ENCODE data around the gene VPS45. TPM values are rescaled to one million over a fixed set of nuclear protein-coding genes. Genes with fewer than 3 reads are reported as not detected.

The VPS45 gene
- total and polyA plus RNA-seq, 2 of the 13 experiments (the other 11 are each of a cell fraction or from before 2014, with no cell fraction given): 15.2 to 25.2 TPM

DNA sequence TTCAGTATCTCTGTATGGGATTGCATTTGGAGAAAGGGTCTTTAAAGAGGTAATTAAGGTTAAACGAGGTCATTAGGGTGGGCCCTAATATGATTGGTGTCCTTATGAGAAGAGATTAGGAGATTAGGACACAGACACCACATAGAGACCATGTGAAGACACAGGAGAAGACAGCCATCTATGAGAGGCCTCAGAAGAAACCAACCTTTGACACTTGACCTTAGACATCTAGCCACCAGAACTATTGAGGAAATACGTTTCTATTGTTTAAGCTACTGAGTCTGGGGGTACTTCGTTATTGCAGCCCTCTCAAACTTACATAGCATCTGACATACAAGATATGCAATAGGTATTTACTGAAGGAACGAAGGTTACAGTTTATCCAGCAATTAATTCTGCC, 7.3 kb upstream of the VPS45 start:
- ChIA-PET CTCF (ENCODE audit: low intra/inter-chr PET ratio, low total read pairs) (no interaction called here), POLR2A (no interaction called here)
- TF ChIP-seq ZSCAN22 (CRISPR knock-in tag; IDR thresholded peaks at IDR 0.05): no peak
- no peak for TF ChIP-seq ZNF484 (CRISPR knock-in tag; IDR thresholded peaks at IDR 0.05; ENCODE audit: borderline replicate concordance, low read depth)
- TF ChIP-seq, protein P1, sequence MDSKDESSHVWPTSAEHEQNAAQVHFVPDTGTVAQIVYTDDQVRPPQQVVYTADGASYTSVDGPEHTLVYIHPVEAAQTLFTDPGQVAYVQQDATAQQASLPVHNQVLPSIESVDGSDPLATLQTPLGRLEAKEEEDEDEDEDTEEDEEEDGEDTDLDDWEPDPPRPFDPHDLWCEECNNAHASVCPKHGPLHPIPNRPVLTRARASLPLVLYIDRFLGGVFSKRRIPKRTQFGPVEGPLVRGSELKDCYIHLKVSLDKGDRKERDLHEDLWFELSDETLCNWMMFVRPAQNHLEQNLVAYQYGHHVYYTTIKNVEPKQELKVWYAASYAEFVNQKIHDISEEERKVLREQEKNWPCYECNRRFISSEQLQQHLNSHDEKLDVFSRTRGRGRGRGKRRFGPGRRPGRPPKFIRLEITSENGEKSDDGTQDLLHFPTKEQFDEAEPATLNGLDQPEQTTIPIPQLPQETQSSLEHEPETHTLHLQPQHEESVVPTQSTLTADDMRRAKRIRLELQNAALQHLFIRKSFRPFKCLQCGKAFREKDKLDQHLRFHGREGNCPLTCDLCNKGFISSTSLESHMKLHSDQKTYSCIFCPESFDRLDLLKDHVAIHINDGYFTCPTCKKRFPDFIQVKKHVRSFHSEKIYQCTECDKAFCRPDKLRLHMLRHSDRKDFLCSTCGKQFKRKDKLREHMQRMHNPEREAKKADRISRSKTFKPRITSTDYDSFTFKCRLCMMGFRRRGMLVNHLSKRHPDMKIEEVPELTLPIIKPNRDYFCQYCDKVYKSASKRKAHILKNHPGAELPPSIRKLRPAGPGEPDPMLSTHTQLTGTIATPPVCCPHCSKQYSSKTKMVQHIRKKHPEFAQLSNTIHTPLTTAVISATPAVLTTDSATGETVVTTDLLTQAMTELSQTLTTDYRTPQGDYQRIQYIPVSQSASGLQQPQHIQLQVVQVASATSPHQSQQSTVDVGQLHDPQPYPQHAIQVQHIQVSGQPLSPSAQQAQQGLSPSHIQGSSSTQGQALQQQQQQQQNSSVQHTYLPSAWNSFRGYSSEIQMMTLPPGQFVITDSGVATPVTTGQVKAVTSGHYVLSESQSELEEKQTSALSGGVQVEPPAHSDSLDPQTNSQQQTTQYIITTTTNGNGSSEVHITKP (CRISPR knock-in tag; IDR thresholded peaks at IDR 0.05; ENCODE audit: low read depth): no peak
- no peak overlapping the region for H3K4me2 ChIP-seq (ENCODE audit: low read depth, low read length)
- 55% methylated on average over 4 of the region's 4 CpGs for WGBS (ENCODE audit: low lambda C conversion rate)
- H2AFZ ChIP-seq (ENCODE audit: low read length): no peak overlapping the region
- no peak overlapping the region for H3K27ac ChIP-seq (ENCODE audit: extremely low read length, insufficient read depth, low read length)
- peaks cover 5% of the 10 kb centered on the region for H3K4me1 ChIP-seq (ENCODE audit: insufficient read depth, low read length)
- ATAC-seq (no peak), DNase-seq (ENCODE audit: low spot score) (no peak), FAIRE-seq (no peak)
- intact Hi-C loops (cut with micrococcal nuclease; ENCODE audit: unreplicated experiment) (no loop called here), in situ Hi-C loops (cut with HindIII; ENCODE audit: extremely low pct_ligation_motif_present, low pct_unique_long_range_greater_than_20kb) (no loop called here)
- no peaks in the 10 kb centered on the region for H3K27me3 ChIP-seq (ENCODE audit: control insufficient read depth in 1 of 2, insufficient read depth in 2 of 2, low read length in 2 of 2)
- BruUV-seq (replicated peaks): no TSS peak
- no peaks in the 10 kb centered on the region for H3K79me2 ChIP-seq (ENCODE audit: insufficient read depth, low read length)
- no peak overlapping the region for H3K9ac ChIP-seq (ENCODE audit: insufficient read depth, low read depth, low read length)
- H3K9me3 ChIP-seq (ENCODE audit: low read length): no peaks in the 10 kb centered on the region
- H4K20me1 ChIP-seq (ENCODE audit: insufficient read depth, low read length): no peaks in the 10 kb centered on the region
- no peak overlapping the region for H3K4me3 ChIP-seq (replicated peaks in 1 of 3; ENCODE audit: insufficient read depth in 1 of 3, low read depth in 2 of 3, low read length in 3 of 3)
- no peaks in the 10 kb centered on the region for H3K36me3 ChIP-seq (replicated peaks in 1 of 2; ENCODE audit: control insufficient read depth in 1 of 2, insufficient read depth in 2 of 2, low read length in 2 of 2)

DNA sequence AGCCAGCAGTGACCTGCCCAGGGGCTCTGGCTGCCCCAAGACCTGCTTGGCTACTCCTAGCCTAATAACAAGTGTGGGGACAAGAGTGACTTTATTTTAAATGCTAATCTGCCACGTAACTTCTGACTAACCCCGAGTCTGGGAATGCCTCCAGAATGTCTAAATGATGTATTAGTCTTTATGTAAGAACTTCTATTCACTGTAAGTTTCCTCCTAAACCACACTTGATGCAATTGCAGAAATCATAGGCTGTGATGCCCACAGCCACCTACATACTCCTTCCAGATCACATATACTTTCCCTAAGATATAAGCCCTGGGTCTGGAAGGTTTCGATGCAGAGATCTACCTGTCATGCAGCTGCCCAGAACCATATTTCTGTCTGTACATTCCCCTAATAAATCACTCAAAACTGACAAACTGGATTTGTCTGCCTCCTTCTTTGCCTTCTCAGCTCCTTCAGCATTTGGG, 5.9 kb upstream of the VPS45 start:
- no peak for ATAC-seq
- H3K79me2 ChIP-seq (ENCODE audit: insufficient read depth, low read length): peaks cover 5% of the 10 kb centered on the region
- H3K9me3 ChIP-seq (ENCODE audit: low read length): no peaks in the 10 kb centered on the region
- no peak overlapping the region for H3K27ac ChIP-seq (ENCODE audit: extremely low read length, insufficient read depth, low read length)
- WGBS (ENCODE audit: low lambda C conversion rate): 71% methylated on average over 3 of the region's 3 CpGs
- no peaks in the 10 kb centered on the region; a peak in 1 of 5 replicates for H3K27me3 ChIP-seq (ENCODE audit: control insufficient read depth in 1 of 2, insufficient read depth in 2 of 2, low read length in 2 of 2)
- H3K36me3 ChIP-seq (replicated peaks in 1 of 2; ENCODE audit: control insufficient read depth in 1 of 2, insufficient read depth in 2 of 2, low read length in 2 of 2): no peaks in the 10 kb centered on the region
- no peak overlapping the region for H3K4me3 ChIP-seq (replicated peaks in 1 of 3; ENCODE audit: insufficient read depth in 1 of 3, low read depth in 2 of 3, low read length in 3 of 3)
- no peak overlapping the region for H2AFZ ChIP-seq (ENCODE audit: low read length)
- ChIA-PET POLR2A (no interaction called here), CTCF (ENCODE audit: low intra/inter-chr PET ratio, low total read pairs) (no interaction called here)
- no TSS peak for BruUV-seq (replicated peaks)
- H4K20me1 ChIP-seq (ENCODE audit: insufficient read depth, low read length): no peaks in the 10 kb centered on the region
- DNase-seq (ENCODE audit: low spot score): no peak
- no peak overlapping the region for H3K9ac ChIP-seq (ENCODE audit: insufficient read depth, low read depth, low read length)
- no peak for FAIRE-seq
- H3K4me2 ChIP-seq (ENCODE audit: low read depth, low read length): no peak overlapping the region
- in situ Hi-C loops (cut with HindIII; ENCODE audit: extremely low pct_ligation_motif_present, low pct_unique_long_range_greater_than_20kb) (no loop called here), intact Hi-C loops (cut with micrococcal nuclease; ENCODE audit: unreplicated experiment) (no loop called here)
- peaks cover 13% of the 10 kb centered on the region for H3K4me1 ChIP-seq (ENCODE audit: insufficient read depth, low read length)
- TF ChIP-seq NR2F6 (IDR thresholded peaks at IDR 0.05): no peak
- no peak for TF ChIP-seq NR2F6 (CRISPR knock-in tag; IDR thresholded peaks at IDR 0.05)
- TF ChIP-seq, protein P2, sequence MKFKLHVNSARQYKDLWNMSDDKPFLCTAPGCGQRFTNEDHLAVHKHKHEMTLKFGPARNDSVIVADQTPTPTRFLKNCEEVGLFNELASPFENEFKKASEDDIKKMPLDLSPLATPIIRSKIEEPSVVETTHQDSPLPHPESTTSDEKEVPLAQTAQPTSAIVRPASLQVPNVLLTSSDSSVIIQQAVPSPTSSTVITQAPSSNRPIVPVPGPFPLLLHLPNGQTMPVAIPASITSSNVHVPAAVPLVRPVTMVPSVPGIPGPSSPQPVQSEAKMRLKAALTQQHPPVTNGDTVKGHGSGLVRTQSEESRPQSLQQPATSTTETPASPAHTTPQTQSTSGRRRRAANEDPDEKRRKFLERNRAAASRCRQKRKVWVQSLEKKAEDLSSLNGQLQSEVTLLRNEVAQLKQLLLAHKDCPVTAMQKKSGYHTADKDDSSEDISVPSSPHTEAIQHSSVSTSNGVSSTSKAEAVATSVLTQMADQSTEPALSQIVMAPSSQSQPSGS (CRISPR knock-in tag; IDR thresholded peaks at IDR 0.05): no peak
- TF ChIP-seq EEA1 (CRISPR knock-in tag; IDR thresholded peaks at IDR 0.05; ENCODE audit: borderline replicate concordance): no peak
- TF ChIP-seq, protein P3, sequence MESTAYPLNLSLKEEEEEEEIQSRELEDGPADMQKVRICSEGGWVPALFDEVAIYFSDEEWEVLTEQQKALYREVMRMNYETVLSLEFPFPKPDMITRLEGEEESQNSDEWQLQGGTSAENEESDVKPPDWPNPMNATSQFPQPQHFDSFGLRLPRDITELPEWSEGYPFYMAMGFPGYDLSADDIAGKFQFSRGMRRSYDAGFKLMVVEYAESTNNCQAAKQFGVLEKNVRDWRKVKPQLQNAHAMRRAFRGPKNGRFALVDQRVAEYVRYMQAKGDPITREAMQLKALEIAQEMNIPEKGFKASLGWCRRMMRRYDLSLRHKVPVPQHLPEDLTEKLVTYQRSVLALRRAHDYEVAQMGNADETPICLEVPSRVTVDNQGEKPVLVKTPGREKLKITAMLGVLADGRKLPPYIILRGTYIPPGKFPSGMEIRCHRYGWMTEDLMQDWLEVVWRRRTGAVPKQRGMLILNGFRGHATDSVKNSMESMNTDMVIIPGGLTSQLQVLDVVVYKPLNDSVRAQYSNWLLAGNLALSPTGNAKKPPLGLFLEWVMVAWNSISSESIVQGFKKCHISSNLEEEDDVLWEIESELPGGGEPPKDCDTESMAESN (CRISPR knock-in tag; conservative IDR thresholded peaks at IDR 0.05): no peak
- no peak for TF ChIP-seq PRMT3 (CRISPR knock-in tag; IDR thresholded peaks at IDR 0.05; ENCODE audit: borderline replicate concordance, low read depth)
- TF ChIP-seq DMAP1 (CRISPR knock-in tag; IDR thresholded peaks at IDR 0.05): no peak
- TF ChIP-seq RORA (CRISPR knock-in tag; IDR thresholded peaks at IDR 0.05): no peak
- no peak for TF ChIP-seq NFIC (IDR thresholded peaks at IDR 0.05; ENCODE audit: low read length)
- TF ChIP-seq ZNF782 (CRISPR knock-in tag; IDR thresholded peaks at IDR 0.05; ENCODE audit: borderline replicate concordance): no peak

Data from HepG2 (cell line).